Mesothelial cell of epicardium (in vitro differentiated cells): ENCODE measurements around the gene SLC10A6. TPM values are rescaled to one million over a fixed set of nuclear protein-coding genes. Genes with fewer than 3 reads are reported as not detected.

Source experiments
- DNase-seq, 2 experiments: peaks; one replicate each; pipeline ENCODE4 v3.0.0; 2021; ENCODE audit warnings: low spot score in 2 of 2; ENCODE audit not compliant: unreplicated experiment in 2 of 2
- H3K27ac Mint-ChIP-seq: 2 replicates; pipeline ENCODE4 v1.8.0; 2021; ENCODE audit warnings: mixed read lengths
- H3K27me3 Mint-ChIP-seq: 2 replicates; pipeline ENCODE4 v1.8.0; 2021; ENCODE audit warnings: low read depth, mixed read lengths
- H3K36me3 Mint-ChIP-seq: 2 replicates; pipeline ENCODE4 v1.8.0; 2021; ENCODE audit warnings: mixed read lengths
- H3K4me1 Mint-ChIP-seq: 2 replicates; pipeline ENCODE4 v1.8.0; 2021; ENCODE audit warnings: mixed read lengths
- H3K4me3 Mint-ChIP-seq: 2 replicates; pipeline ENCODE4 v1.8.0; 2021; ENCODE audit warnings: mild to moderate bottlenecking, moderate library complexity, mixed read lengths
- H3K9me3 Mint-ChIP-seq: 2 replicates; pipeline ENCODE4 v1.8.0; 2021; ENCODE audit warnings: mixed read lengths
- CTCF ChIP-seq: fragments of 200-600 bp; sonication (generic); IDR thresholded peaks from one replicate; pipeline ENCODE4 v1.5.0; 2021; ENCODE audit warnings: antibody characterized with exemption; ENCODE audit not compliant: unreplicated experiment
- total RNA-seq: library from RNA; stranded (reverse); gene quantifications from 3 replicates; pipeline ENCODE4 v1.2.1, GENCODE V29; 2021

Gene SLC10A6
- total RNA-seq, 1 donor from 2014 or later, result not detected

GRCh38 chr4:86815653-86816052 is 33.5 kb downstream of the SLC10A6 start:
- no peak for DNase-seq
- H3K36me3 Mint-ChIP-seq, result peaks cover 53% of the 10 kb centered on the region
- H3K27me3 Mint-ChIP-seq, result no peaks in the 10 kb centered on the region
- peaks cover 7% of the 10 kb centered on the region for H3K9me3 Mint-ChIP-seq
- peaks cover 2% of the 10 kb centered on the region for H3K4me1 Mint-ChIP-seq
- H3K4me3 Mint-ChIP-seq, result no peak overlapping the region
- no peak for TF ChIP-seq CTCF
- no peak overlapping the region for H3K27ac Mint-ChIP-seq

- DNase-seq, result no peak
- H3K27ac Mint-ChIP-seq, result no peak overlapping the region
Measured at GRCh38 chr4:86810847-86811246, 38.3 kb downstream of the SLC10A6 start.

GRCh38 chr4:86809809-86810208 is 39.4 kb downstream of the SLC10A6 start:
- Mint-ChIP-seq H3K36me3 (peaks cover 56% of the 10 kb centered on the region), H3K4me3 (no peak overlapping the region)

More at GRCh38 chr4:86810847-86811246, 38.3 kb downstream of the SLC10A6 start:
- Mint-ChIP-seq H3K27me3 (no peaks in the 10 kb centered on the region), H3K9me3 (peaks cover 7% of the 10 kb centered on the region), H3K4me3 (no peak overlapping the region), H3K4me1 (no peaks in the 10 kb centered on the region), H3K36me3 (peaks cover 64% of the 10 kb centered on the region)
- no peak for TF ChIP-seq CTCF

GRCh38 chr4:86791126-86791525 is 58.1 kb downstream of the SLC10A6 start:
- peaks cover 42% of the 10 kb centered on the region for H3K9me3 Mint-ChIP-seq
- H3K27ac Mint-ChIP-seq, result no peak overlapping the region
- TF ChIP-seq CTCF, result no peak

More at GRCh38 chr4:86809809-86810208, 39.4 kb downstream of the SLC10A6 start:
- H3K9me3 Mint-ChIP-seq, result no peaks in the 10 kb centered on the region
- no peak overlapping the region for H3K27ac Mint-ChIP-seq
- no peak for TF ChIP-seq CTCF
- no peaks in the 10 kb centered on the region for H3K4me1 Mint-ChIP-seq
- no peaks in the 10 kb centered on the region for H3K27me3 Mint-ChIP-seq
- no peak for DNase-seq

GRCh38 chr4:86788826-86789225 is 60.4 kb downstream of the SLC10A6 start:
- no peak overlapping the region for H3K4me3 Mint-ChIP-seq
- H3K27me3 Mint-ChIP-seq, result no peaks in the 10 kb centered on the region
- H3K4me1 Mint-ChIP-seq, result peaks cover 2% of the 10 kb centered on the region
- DNase-seq, result no peak
- H3K9me3 Mint-ChIP-seq, result peaks cover 31% of the 10 kb centered on the region
- H3K27ac Mint-ChIP-seq, result no peak overlapping the region
- peaks cover 53% of the 10 kb centered on the region for H3K36me3 Mint-ChIP-seq
- TF ChIP-seq CTCF, result no peak

More at GRCh38 chr4:86791126-86791525, 58.1 kb downstream of the SLC10A6 start:
- Mint-ChIP-seq H3K36me3 (peaks cover 58% of the 10 kb centered on the region), H3K27me3 (no peaks in the 10 kb centered on the region), H3K4me1 (peaks cover 2% of the 10 kb centered on the region), H3K4me3 (no peak overlapping the region)
- DNase-seq, result no peak

GRCh38 chr4:86778175-86778574 is 71.0 kb downstream of the SLC10A6 start:
- Mint-ChIP-seq H3K27me3 (no peaks in the 10 kb centered on the region), H3K4me3 (no peak overlapping the region), H3K9me3 (peaks cover 15% of the 10 kb centered on the region), H3K36me3 (peaks cover 45% of the 10 kb centered on the region), H3K27ac (no peak overlapping the region), H3K4me1 (no peaks in the 10 kb centered on the region)
- no peak for DNase-seq
- no peak for TF ChIP-seq CTCF
